ENCODE measurements around the gene SFRP5. TPM values are rescaled to one million over a fixed set of nuclear protein-coding genes. Genes with fewer than 3 reads are reported as not detected.

The SFRP5 gene
- total RNA-seq, 4 donors from 2014 or later = 0.69 to 4.4 (median 1.4) TPM

DNA sequence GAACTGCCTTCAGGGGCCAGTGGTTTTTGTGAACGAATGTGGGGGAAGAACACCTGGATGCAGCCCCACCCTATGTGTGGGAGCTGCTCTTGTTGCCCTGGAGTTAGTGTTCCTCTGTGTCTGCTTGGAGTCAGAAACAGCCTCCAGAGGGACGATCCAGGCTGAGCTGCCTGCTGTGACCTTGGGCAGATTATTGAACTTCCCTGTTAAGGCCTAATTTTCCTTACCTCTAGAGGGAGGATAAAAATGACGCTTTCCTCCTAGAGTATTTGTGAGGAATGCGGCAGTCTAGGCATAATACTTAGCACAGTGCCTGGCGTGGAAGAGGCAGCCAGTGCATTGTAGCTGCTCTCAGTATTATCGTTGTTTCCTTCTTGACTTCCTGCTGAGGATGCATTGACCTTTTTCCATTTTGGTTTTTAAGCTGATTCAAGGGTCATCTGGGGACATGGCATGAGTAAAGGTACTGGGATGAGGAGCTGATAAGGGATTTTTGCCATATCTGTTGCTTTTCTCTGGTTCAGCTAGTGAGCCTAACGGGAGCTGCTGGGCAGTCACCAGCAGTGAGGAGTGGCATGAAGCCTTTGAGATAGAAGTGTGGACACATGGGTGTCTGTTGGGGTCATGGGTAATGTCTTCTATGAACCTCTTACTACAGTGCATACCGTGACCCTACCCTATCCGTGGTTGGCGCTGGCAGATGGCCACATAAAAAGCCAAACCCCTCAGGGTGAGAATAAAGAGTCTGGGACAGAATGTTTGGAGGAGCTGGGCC, 28.4 kb downstream of the SFRP5 start:
- TF ChIP-seq POLR2A (IDR thresholded peaks at IDR 0.05) = no peak
- TF ChIP-seq, protein P1, sequence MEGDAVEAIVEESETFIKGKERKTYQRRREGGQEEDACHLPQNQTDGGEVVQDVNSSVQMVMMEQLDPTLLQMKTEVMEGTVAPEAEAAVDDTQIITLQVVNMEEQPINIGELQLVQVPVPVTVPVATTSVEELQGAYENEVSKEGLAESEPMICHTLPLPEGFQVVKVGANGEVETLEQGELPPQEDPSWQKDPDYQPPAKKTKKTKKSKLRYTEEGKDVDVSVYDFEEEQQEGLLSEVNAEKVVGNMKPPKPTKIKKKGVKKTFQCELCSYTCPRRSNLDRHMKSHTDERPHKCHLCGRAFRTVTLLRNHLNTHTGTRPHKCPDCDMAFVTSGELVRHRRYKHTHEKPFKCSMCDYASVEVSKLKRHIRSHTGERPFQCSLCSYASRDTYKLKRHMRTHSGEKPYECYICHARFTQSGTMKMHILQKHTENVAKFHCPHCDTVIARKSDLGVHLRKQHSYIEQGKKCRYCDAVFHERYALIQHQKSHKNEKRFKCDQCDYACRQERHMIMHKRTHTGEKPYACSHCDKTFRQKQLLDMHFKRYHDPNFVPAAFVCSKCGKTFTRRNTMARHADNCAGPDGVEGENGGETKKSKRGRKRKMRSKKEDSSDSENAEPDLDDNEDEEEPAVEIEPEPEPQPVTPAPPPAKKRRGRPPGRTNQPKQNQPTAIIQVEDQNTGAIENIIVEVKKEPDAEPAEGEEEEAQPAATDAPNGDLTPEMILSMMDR (IDR thresholded peaks at IDR 0.05) = no peak
- WGBS, 2 donors = 59 to 79% methylated on average over 10 of the region's 10 CpGs
- intact Hi-C loops (cut with DNase I; ENCODE audit: low total_unique reads) = no loop called here
- DNase-seq (ENCODE audit: low spot score in 2 of 2) = no peak
- no peak overlapping the region for H3K4me3 ChIP-seq (ENCODE audit: low read depth, poor library complexity, severe bottlenecking)

DNA sequence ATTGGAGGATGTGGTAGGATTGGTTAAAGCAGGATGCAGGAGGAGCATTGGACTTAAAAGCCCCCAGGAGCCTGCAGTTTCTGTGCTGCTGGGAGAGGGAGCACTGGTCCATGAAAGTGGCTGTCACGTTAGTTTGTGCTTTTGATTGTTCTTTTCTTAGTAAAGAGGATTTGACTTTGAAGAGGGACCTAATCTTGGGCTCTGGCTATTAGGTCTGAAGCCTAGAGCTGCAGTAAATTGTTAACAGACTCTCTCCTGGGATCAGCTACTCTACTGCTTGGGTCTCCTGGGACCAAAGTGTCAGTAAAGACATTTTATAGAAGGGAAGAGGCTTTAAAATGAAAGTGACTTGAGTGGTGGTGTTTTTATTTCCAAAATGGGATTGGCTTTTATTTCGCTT, 31.2 kb downstream of the SFRP5 start:
- TF ChIP-seq POLR2A (IDR thresholded peaks at IDR 0.05) = no peak
- TF ChIP-seq, protein P1 (IDR thresholded peaks at IDR 0.05) = no peak
- 93 to 96% methylated on average over 2 of the region's 2 CpGs for WGBS, 2 donors
- intact Hi-C loops (cut with DNase I; ENCODE audit: low total_unique reads) = no loop called here

DNA sequence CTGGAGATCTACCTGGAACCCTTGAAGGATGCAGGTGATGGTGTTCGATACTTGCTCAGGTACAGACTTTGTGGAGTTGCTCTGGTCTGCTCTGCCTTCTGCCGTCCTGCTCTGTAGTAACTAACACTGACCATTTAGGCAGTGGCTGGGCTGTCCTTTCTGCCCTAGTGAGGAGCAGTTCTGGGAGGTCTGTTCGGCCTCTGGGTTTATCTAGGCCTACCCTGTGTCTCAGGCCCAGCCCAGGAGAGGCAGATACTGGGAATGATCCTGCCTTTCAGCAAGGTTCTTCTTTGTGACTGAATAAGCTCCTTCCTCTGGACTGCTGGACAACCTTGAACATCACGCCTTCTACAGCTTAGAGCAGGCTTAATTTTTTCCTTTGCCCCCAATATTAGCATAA, 33.2 kb downstream of the SFRP5 start:
- WGBS, 2 donors = 93 to 95% methylated on average over 4 of the region's 4 CpGs
- intact Hi-C loops (cut with DNase I; ENCODE audit: low total_unique reads) = no loop called here
- no peak for DNase-seq (ENCODE audit: low spot score in 2 of 2)
- TF ChIP-seq, protein P1 (IDR thresholded peaks at IDR 0.05) = no peak
- no peak for TF ChIP-seq POLR2A (IDR thresholded peaks at IDR 0.05)
- no peak overlapping the region for H3K4me3 ChIP-seq (ENCODE audit: low read depth, poor library complexity, severe bottlenecking)

More for the DNA sequence above, 31.2 kb downstream of the SFRP5 start:
- H3K4me3 ChIP-seq (ENCODE audit: low read depth, poor library complexity, severe bottlenecking) = no peak overlapping the region
- DNase-seq (ENCODE audit: low spot score in 2 of 2) = no peak

DNA sequence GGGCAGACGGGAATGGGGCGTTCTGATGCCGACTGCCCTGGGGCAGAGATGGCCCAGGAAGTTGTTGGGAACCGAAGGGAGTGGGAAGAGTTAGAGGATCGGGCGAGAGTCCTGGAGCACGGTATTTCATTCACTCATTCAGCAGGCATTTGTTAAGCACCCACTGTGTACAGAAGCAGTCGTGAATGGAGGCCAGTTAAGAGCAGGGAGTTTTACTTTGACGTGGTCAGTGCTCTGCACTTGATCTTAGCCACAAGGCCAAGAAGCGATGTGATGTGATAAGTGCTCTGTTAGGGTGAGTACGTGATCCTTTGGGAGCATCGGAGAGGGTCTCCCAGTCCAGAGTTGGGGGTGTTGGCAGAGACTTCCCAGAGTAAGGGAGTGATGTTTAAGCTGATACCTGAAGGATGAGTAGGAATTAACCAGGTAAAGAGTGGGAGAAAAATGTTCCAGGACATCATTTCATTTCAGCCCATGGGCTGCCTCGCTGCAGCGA, 34.0 kb downstream of the SFRP5 start:
- no peak for DNase-seq (ENCODE audit: low spot score in 2 of 2)
- 28 to 31% methylated on average over 14 of the region's 14 CpGs for WGBS, 2 donors
- intact Hi-C loops (cut with DNase I; ENCODE audit: low total_unique reads) = no loop called here

DNA sequence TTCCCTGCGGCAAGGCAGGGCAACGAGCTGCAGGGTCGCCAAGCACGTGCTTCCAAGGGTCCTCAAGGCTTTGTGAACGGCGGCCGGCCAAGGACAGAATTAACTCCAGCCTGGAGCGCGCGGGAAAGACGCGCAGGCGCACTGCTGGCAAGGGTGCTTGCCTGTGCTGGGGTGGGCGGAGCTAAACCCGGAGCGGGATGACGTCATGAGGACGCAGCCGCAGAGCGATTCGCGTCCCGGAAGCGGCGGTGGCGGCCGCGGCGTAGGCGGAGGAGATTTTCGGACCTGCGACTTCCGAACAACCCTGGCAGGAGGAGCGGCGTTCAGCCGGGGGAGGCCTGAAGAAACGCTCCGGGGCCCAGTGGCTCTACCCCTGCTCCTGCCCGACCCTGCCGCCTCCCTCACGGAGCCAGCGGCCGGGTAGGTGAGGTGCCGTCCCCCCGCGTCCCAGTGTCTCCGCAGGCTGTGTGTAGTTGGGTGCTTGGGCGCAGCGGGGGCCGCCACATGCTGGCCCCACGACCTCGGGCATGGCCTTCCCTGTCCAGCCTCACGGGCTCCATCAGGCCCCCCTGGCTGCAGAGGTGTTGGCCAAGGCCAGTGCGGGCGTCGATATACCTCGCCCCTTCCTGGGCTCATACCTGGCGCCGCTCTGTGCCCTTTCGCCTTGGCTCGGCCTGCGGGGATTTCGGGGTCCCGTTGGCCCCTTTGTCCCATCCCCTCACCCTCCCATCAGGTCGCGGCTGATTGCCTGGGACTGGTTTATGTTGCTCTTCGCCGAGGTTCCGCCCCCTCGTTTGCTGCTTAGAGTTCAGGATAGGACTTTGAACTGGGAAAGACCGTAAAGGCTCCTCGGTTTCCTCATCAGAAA, 34.7 kb downstream of the SFRP5 start, which contains the start of gene ZFYVE27:
Gene ZFYVE27, plus strand, starts transcription at position 227 of the 868 bp plus-strand sequence. CDS start 1,350 bp downstream, outside the sequence.
- 0 to 1% methylated on average over 41 to 59 of the region's 72 CpGs for WGBS, 2 donors

More for the DNA sequence above, 34.0 kb downstream of the SFRP5 start:
- TF ChIP-seq POLR2A (IDR thresholded peaks at IDR 0.05) = no peak
- TF ChIP-seq, protein P1 (IDR thresholded peaks at IDR 0.05) = no peak
- peak overlapping the region; percentile 91 for H3K4me3 ChIP-seq (ENCODE audit: low read depth, poor library complexity, severe bottlenecking)

More for the DNA sequence above, 34.7 kb downstream of the SFRP5 start, which contains the start of gene ZFYVE27:
- intact Hi-C loops (cut with DNase I; ENCODE audit: low total_unique reads) = no loop called here
- peak within 1 kb of the TSS; percentile 91 for H3K4me3 ChIP-seq (ENCODE audit: low read depth, poor library complexity, severe bottlenecking)
- peak; percentile 93 to 99 for DNase-seq (ENCODE audit: low spot score in 2 of 2)
- peak in 1 of 2 donors; percentile 92 for TF ChIP-seq POLR2A (IDR thresholded peaks at IDR 0.05)
- TF ChIP-seq, protein P1 (IDR thresholded peaks at IDR 0.05) = no peak

Data from lower leg skin (tissue), 4 donors.